GM18505 (cell line): ENCODE measurements around the gene SLC35F3.
A peak's percentile ranks its signal among the peaks of the same experiment; 100 is the strongest.
"Not testable (repeated sequence)": the region's sequence is repeated elsewhere in the genome, so short reads cannot be mapped to it uniquely, and the experiment has no call there.

Source experiments
- ATAC-seq: cut with Tn5 transposase; IDR thresholded peaks from one replicate; pipeline ENCODE4 v1.9.1; 2021; ENCODE audit not compliant: unreplicated experiment
- POLR2A ChIP-seq: IDR thresholded peaks from 4 replicates; pipeline ENCODE4 v1.6.1; 2011; ENCODE audit warnings: borderline replicate concordance; ENCODE audit not compliant: insufficient read depth, insufficient read length; ENCODE audit errors: extremely low read depth

The SLC35F3 gene

GRCh38 chr1:234294109-234294817 is 389.8 kb downstream of the SLC35F3 start:
- TF ChIP-seq POLR2A: no peak
- no peak for ATAC-seq

- no peak for TF ChIP-seq POLR2A
- ATAC-seq: no peak
Measured at GRCh38 chr1:234295068-234295467, 390.6 kb downstream of the SLC35F3 start.

- TF ChIP-seq POLR2A: no peak
- ATAC-seq: no peak
Measured at GRCh38 chr1:234295626-234296025, 391.1 kb downstream of the SLC35F3 start.

GRCh38 chr1:234296496-234296895 is 392.0 kb downstream of the SLC35F3 start:
- no peak for ATAC-seq
- no peak for TF ChIP-seq POLR2A

- no peak for TF ChIP-seq POLR2A
- ATAC-seq: no peak
Measured at GRCh38 chr1:234297668-234298067, 393.2 kb downstream of the SLC35F3 start.

- ATAC-seq: no peak
- no peak for TF ChIP-seq POLR2A
Measured at GRCh38 chr1:234300096-234300495, 395.6 kb downstream of the SLC35F3 start.

GRCh38 chr1:234301663-234302062 is 397.2 kb downstream of the SLC35F3 start:
- not testable (repeated sequence) for ATAC-seq

GRCh38 chr1:234302354-234302962 is 398.0 kb downstream of the SLC35F3 start:
- TF ChIP-seq POLR2A: no peak
- ATAC-seq: no peak

- ATAC-seq: no peak
Measured at GRCh38 chr1:234303231-234303630, 398.8 kb downstream of the SLC35F3 start.

GRCh38 chr1:234307726-234308125 is 403.2 kb downstream of the SLC35F3 start:
- ATAC-seq: no peak
- TF ChIP-seq POLR2A: no peak

More at GRCh38 chr1:234303231-234303630, 398.8 kb downstream of the SLC35F3 start:
- no peak for TF ChIP-seq POLR2A

- ATAC-seq: no peak
- TF ChIP-seq POLR2A: no peak
Measured at GRCh38 chr1:234309243-234309597, 404.7 kb downstream of the SLC35F3 start.

- no peak for TF ChIP-seq POLR2A
- ATAC-seq: peak; percentile 88
Measured at GRCh38 chr1:234309598-234310459, 405.4 kb downstream of the SLC35F3 start.

- no peak for TF ChIP-seq POLR2A
- no peak for ATAC-seq
Measured at GRCh38 chr1:234310460-234310817, 406.0 kb downstream of the SLC35F3 start.

- ATAC-seq: no peak
- no peak for TF ChIP-seq POLR2A
Measured at GRCh38 chr1:234311414-234311813, 406.9 kb downstream of the SLC35F3 start.
